Pericardium fibroblast (primary cell): ENCODE measurements around the gene SPCS1. TPM values are rescaled to one million over a fixed set of nuclear protein-coding genes. Genes with fewer than 3 reads are reported as not detected.

ENCODE experiments used
- total RNA-seq: library from RNA; depleted of rRNA; stranded (reverse); fragments of >200 nt; gene quantifications from 2 replicates; pipeline ENCODE4 v1.2.3, GENCODE V29; 2015

Gene SPCS1
- 138 and 162 TPM in 2 replicates for total RNA-seq

DNA sequence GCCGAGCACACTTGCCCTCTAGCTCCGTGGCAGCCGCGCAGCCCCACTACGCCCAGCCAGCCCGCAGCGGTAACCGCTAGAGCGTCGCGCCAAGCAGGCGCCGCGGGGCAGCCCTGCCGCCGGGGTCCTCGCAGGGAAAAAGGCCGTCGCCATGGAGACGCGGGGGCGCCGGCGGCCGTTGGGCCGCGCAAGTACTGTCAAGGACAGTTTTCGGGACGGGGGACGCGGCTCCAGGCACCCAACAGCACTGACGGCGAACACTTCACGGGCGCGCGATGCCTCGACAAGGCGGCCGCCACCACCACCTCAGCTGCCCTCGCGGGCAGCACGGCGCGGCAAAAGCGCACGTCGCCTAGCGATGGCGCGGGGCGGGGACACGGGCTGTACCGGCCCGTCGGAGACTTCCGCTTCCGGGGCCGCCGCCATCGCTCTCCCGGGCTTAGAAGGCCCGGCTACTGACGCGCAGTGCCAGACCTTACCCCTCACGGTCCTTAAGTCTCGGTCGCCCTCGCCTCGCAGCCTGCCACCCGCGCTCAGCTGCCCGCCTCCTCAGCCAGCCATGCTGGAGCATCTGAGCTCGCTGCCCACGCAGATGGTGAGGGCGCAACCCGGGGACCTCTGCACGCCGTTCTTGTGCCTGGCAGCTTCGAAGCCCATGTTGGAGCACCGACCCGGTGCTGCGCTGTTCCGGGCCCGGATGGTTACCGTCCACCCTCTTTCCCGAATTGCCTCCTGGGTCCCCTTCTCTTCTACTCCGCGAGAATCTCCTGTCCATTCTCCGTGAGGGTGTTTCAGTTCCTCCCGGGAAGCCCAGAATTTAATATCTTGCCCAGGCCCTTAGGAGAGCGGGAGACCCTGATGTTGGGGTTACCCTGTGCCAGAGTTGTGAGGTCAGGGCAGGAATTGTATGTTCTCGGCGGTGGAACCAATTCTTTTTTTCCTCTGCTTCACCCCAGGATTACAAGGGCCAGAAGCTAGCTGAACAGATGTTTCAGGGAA, at the start of gene SPCS1, which contains the start of gene GLT8D1:
TSS of gene SPCS1 (plus strand) at position 419 of the 999 bp plus-strand sequence. CDS start at position 560, 141 bp downstream.
TSS of gene GLT8D1 (minus strand) at position 104 of the 999 bp plus-strand sequence. CDS start 5,331 bp downstream, outside the sequence.

DNA sequence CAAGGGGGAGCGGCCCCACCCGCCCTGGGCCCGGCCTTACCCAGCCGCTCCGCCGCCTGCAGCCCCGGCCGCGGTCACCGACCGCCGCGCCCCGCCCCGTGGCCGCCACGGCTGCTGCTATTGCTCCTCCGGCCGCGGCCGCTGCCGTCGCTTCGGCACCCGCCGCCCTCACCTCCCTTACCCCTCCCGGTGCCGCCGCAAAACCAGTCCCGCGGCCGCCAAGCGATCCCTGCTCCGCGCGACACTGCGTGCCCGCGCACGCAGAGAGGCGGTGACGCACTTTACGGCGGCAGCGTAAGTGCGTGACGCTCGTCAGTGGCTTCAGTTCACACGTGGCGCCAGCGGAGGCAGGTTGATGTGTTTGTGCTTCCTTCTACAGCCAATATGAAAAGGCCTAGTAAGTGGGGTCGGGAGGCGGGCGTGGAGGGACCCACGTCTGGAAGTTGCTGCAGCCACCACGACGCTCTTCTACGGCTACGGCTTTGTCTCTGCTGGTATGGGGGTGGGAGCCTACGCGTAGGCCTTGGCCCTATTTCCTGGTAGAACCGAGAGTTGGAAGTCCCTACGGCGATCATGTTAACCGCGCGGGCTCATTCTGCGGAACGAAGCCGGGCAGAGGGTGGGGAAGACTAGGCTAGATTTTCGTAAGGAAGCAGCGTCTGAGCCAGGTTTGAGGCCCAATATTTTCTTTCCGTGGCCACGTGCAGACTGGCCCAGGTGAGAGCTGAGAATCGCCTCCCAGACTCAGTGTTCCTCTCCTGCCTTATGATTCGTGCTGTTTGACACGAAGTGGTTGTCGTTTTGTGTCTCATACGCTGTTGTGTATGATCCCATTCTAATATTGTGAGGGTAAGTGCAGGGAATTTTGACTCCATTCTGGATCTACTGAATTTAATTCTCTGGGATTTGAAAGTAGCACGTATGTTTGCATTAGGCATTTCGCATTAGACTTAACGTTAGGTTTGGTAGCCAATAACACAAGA, 19.9 kb upstream of the SPCS1 start, which contains the start of the genes GNL3 and PBRM1:
TSS of gene GNL3 (plus strand) at position 324 of the 983 bp plus-strand sequence. CDS start at position 385, 61 bp downstream.
TSS of gene PBRM1 (minus strand) at position 205 of the 983 bp plus-strand sequence.

Other genes with a start within 250 kb of the SPCS1 start
- gene STAB1, start 210.8 kb upstream of the SPCS1 start, total RNA-seq, result 0.47 and 1.4 TPM in 2 replicates
- 158 and 169 TPM in 2 replicates for gene NT5DC2, start 172.2 kb upstream of the SPCS1 start, total RNA-seq
- gene UQCC5, start 169.5 kb upstream of the SPCS1 start, total RNA-seq, result 35.5 and 81.3 TPM in 2 replicates
- 19.0 and 37.4 TPM in 2 replicates for gene PBRM1, start 20.2 kb upstream of the SPCS1 start, total RNA-seq
- 68.4 and 70.4 TPM in 2 replicates for gene GNL3, start 20.1 kb upstream of the SPCS1 start, total RNA-seq
- 98.6 and 99.8 TPM in 2 replicates for gene GLT8D1, start 315 bp upstream of the SPCS1 start, total RNA-seq
- gene NEK4, start 64.8 kb downstream of the SPCS1 start, total RNA-seq, result 5.9 and 6.3 TPM in 2 replicates
- gene ITIH1, start 71.5 kb downstream of the SPCS1 start, total RNA-seq, result not detected in 2 replicates
- 0.51 and 10.7 TPM in 2 replicates for gene ITIH3, start 88.7 kb downstream of the SPCS1 start, total RNA-seq
- gene ITIH4, start 124.6 kb downstream of the SPCS1 start, total RNA-seq, result 0.23 TPM in 1 of 2 replicates, not detected in the other
- gene MUSTN1, start 128.9 kb downstream of the SPCS1 start, total RNA-seq, result not detected in 2 replicates
- gene STIMATE, start 191.4 kb downstream of the SPCS1 start, total RNA-seq, result 12.6 and 13.0 TPM in 2 replicates